Ascending aorta (tissue), 2 donors: ENCODE measurements around the gene TACR2. TPM values are rescaled to one million over a fixed set of nuclear protein-coding genes. Genes with fewer than 3 reads are reported as not detected.

ENCODE experiments used
- DNase-seq, 2 donors: peaks; one replicate each; pipeline ENCODE4 v3.0.0-alpha.2; 2019; ENCODE audit warnings: low spot score in 2 of 2
- H3K27ac ChIP-seq, 2 donors: fragments of 200-600 bp; sonication (generic); one replicate each; pipeline ENCODE4 v1.5.1; 2016 to 2017; ENCODE audit warnings: mild to moderate bottlenecking in 1 of 2
- H3K27me3 ChIP-seq: fragments of 200-600 bp; sonication (generic); one replicate; pipeline ENCODE4 v1.5.1; 2017
- H3K36me3 ChIP-seq, 2 donors: fragments of 200-600 bp; sonication (generic); one replicate each; pipeline ENCODE4 v1.5.1; 2016
- H3K4me1 ChIP-seq, 2 donors: fragments of 200-600 bp; sonication (generic); one replicate each; pipeline ENCODE4 v1.5.1; 2016 to 2017; ENCODE audit warnings: mild to moderate bottlenecking in 1 of 2
- H3K4me3 ChIP-seq, 2 donors: fragments of 200-600 bp; sonication (generic); one replicate each; pipeline ENCODE4 v1.5.1; 2016 to 2017; ENCODE audit warnings: mild to moderate bottlenecking in 1 of 2
- H3K9me3 ChIP-seq, 2 donors: fragments of 200-600 bp; sonication (generic); one replicate each; pipeline ENCODE4 v1.5.1; 2016
- CTCF ChIP-seq, 3 experiments: fragments of 200-600 bp in 2 of 3; fragments of 450-650 bp in 1 of 3; sonication (generic) in 2 of 3; IDR thresholded peaks; one replicate each; pipeline ENCODE4 v1.5.1; 2016 to 2019; ENCODE audit warnings: antibody characterized with exemption in 3 of 3, mild to moderate bottlenecking in 1 of 3, moderate library complexity in 1 of 3
- intact Hi-C: fragments of 100-400 bp; cut with DNase I; formaldehyde crosslinking; loops from one replicate; pipeline ENCODE4 v1.15.1; 2023
- total RNA-seq: library from RNA; depleted of rRNA; stranded (reverse); fragments of >200 nt; gene quantifications from one replicate; pipeline ENCODE4 v1.1.0, GENCODE V29; 2016

Gene TACR2
- total RNA-seq, 1 donor from 2014 or later: not detected

- intact Hi-C loops: no loop called here
- TF ChIP-seq CTCF (IDR thresholded peaks at IDR 0.05): no peak
- no peak for DNase-seq
- Histone ChIP-seq H3K36me3 (peaks cover 71 to 94% of the 10 kb centered on the region in 2 donors), H3K9me3 (no peaks in the 10 kb centered on the region), H3K27ac (peak overlapping the region in 1 of 2 donors; percentile 49), H3K4me3 (no peak overlapping the region), H3K27me3 (no peaks in the 10 kb centered on the region), H3K4me1 (peaks cover 0 to 2% of the 10 kb centered on the region in 2 donors)
These were observed 33.2 kb downstream of the TACR2 start for GRCh38 chr10:69383558-69383957.

GRCh38 chr10:69382382-69383117, 34.2 kb downstream of the TACR2 start:
- no peak overlapping the region for H3K4me3 ChIP-seq
- intact Hi-C loops: no loop called here
- DNase-seq: no peak
- peaks cover 72 to 90% of the 10 kb centered on the region in 2 donors for H3K36me3 ChIP-seq
- H3K4me1 ChIP-seq: peaks cover 0 to 11% of the 10 kb centered on the region in 2 donors
- H3K9me3 ChIP-seq: no peaks in the 10 kb centered on the region
- TF ChIP-seq CTCF (IDR thresholded peaks at IDR 0.05): no peak
- H3K27ac ChIP-seq: peak overlapping the region; percentile 49 to 60
- H3K27me3 ChIP-seq: no peaks in the 10 kb centered on the region

GRCh38 chr10:69379800-69380199, 36.9 kb downstream of the TACR2 start:
- DNase-seq: no peak
- Histone ChIP-seq H3K27me3 (no peaks in the 10 kb centered on the region), H3K4me3 (no peak overlapping the region), H3K4me1 (peaks cover 11 to 25% of the 10 kb centered on the region in 2 donors), H3K27ac (no peak overlapping the region), H3K9me3 (no peaks in the 10 kb centered on the region), H3K36me3 (peaks cover 61 to 74% of the 10 kb centered on the region in 2 donors)
- intact Hi-C loops: loop anchor here (5.0 kb wide), 2 partner anchors 47 to 62 kb away; no protein-coding TSS in a partner anchor
- TF ChIP-seq CTCF (IDR thresholded peaks at IDR 0.05): no peak

GRCh38 chr10:69377933-69378332, 38.8 kb downstream of the TACR2 start:
- Histone ChIP-seq H3K9me3 (no peaks in the 10 kb centered on the region), H3K27me3 (no peaks in the 10 kb centered on the region), H3K4me3 (no peak overlapping the region), H3K4me1 (peaks cover 11 to 25% of the 10 kb centered on the region in 2 donors), H3K36me3 (peaks cover 66 to 73% of the 10 kb centered on the region in 2 donors), H3K27ac (peak overlapping the region; percentile 71 to 75)
- intact Hi-C loops: loop anchor here (5.0 kb wide), 2 partner anchors 46 to 61 kb away; no protein-coding TSS in a partner anchor
- no peak for DNase-seq
- no peak for TF ChIP-seq CTCF (IDR thresholded peaks at IDR 0.05)

- H3K4me1 ChIP-seq: peaks cover 11 to 25% of the 10 kb centered on the region in 2 donors
- no peak for DNase-seq
- intact Hi-C loops: loop anchor here (5.0 kb wide), 2 partner anchors 45 to 60 kb away; no protein-coding TSS in a partner anchor
- H3K27me3 ChIP-seq: no peaks in the 10 kb centered on the region
- no peaks in the 10 kb centered on the region for H3K9me3 ChIP-seq
- peak overlapping the region; percentile 71 to 75 for H3K27ac ChIP-seq
- no peak for TF ChIP-seq CTCF (IDR thresholded peaks at IDR 0.05)
- H3K4me3 ChIP-seq: no peak overlapping the region
- H3K36me3 ChIP-seq: peaks cover 61 to 70% of the 10 kb centered on the region in 2 donors
These were observed 39.5 kb downstream of the TACR2 start for GRCh38 chr10:69377191-69377590.
